ENCODE results near the gene ADAMTSL4. TPM values are rescaled to one million over a fixed set of nuclear protein-coding genes. Genes with fewer than 3 reads are reported as not detected.

Gene ADAMTSL4
- total and polyA plus RNA-seq, 2 donors (not counting 3 experiments of a cell fraction or from before 2014, with no cell fraction given), result 0.73 to 1.0 TPM

GRCh38 chr1:150578272-150579109, 29.3 kb downstream of the ADAMTSL4 start:
- Histone ChIP-seq H3K27ac (ENCODE audit: insufficient read depth, low read depth, low read length) (peak overlapping the region; percentile 94), H3K9me3 (replicated peaks; ENCODE audit: control insufficient read depth, insufficient read depth, low read length) (no peaks in the 10 kb centered on the region), H3K27me3 (ENCODE audit: control insufficient read depth in 2 of 2, insufficient read depth in 2 of 2, low read length in 2 of 2) (no peaks in the 10 kb centered on the region), H3K4me1 (ENCODE audit: control insufficient read depth, extremely low read depth, insufficient read depth, low read length) (peaks cover 30% of the 10 kb centered on the region), H4K20me1 (replicated peaks; ENCODE audit: control insufficient read depth, extremely low read depth, insufficient read depth, low read length) (peaks cover 36% of the 10 kb centered on the region), H3K4me2 (ENCODE audit: insufficient read depth, low read length) (peak overlapping the region; percentile 87), H3K9ac (replicated peaks; ENCODE audit: extremely low read depth, insufficient read depth, low read length) (peak overlapping the region; percentile 97), H3K9me1 (replicated peaks; ENCODE audit: control insufficient read depth, extremely low read depth, insufficient read depth, low read length) (no peaks in the 10 kb centered on the region), H2AFZ (ENCODE audit: low read depth, low read length) (no peak overlapping the region), H3K36me3 (ENCODE audit: control insufficient read depth in 2 of 2, extremely low read depth in 1 of 2, insufficient read depth in 2 of 2, low read length in 2 of 2) (peaks cover 8 to 35% of the 10 kb centered on the region in 2 experiments), H3K79me2 (ENCODE audit: control insufficient read depth, insufficient read depth, low read length) (peaks cover 63% of the 10 kb centered on the region), H3K4me3 (replicated peaks in 1 of 3; ENCODE audit: insufficient read depth in 1 of 3, low read depth in 1 of 3, low read length in 3 of 3) (peak overlapping the region; percentile 91 to 99 (median 92))
- intact Hi-C loops (cut with micrococcal nuclease), result loop anchor here (1.0 to 5.0 kb wide), 7 partner anchors 17 to 234 kb away; partner anchors contain the start of genes ENSA and GOLPH3L
- DNase-seq (ENCODE audit: low read depth, low spot score) (peak; percentile 91), FAIRE-seq (peak; percentile 93)
- dilution Hi-C loops (cut with MboI; ENCODE audit: extremely low pct_ligation_motif_present, low sequenced_read_pairs), result loop anchor here (10.0 kb wide), 1 partner anchor 86 kb away; no protein-coding TSS in a partner anchor
- ChIA-PET CTCF (interaction anchor here (0.6 to 13.4 kb wide), 12 partner anchors 8 to 235 kb away, joined by 3 to 184 read pairs (median 8); no protein-coding TSS in a partner anchor), POLR2A (interaction anchor here (1.0 to 3.0 kb wide), 10 partner anchors 10 to 50 kb away, joined by 3 to 43 read pairs (median 10); partner anchors contain the start of gene ENSA)
- TF ChIP-seq FOS (IDR thresholded peaks at IDR 0.05; ENCODE audit: borderline replicate concordance, insufficient read depth, low read length) (peak; percentile 93), POLR2AphosphoS5 (IDR thresholded peaks at IDR 0.05; ENCODE audit: insufficient read depth, low read depth, low read length) (peak; percentile 87), MAX (IDR thresholded peaks at IDR 0.05; ENCODE audit: insufficient read depth, insufficient read length) (no peak), POLR2A (IDR thresholded peaks at IDR 0.05; ENCODE audit: low read depth, low read length) (peak; percentile 79), JUN (IDR thresholded peaks at IDR 0.05; ENCODE audit: borderline replicate concordance, insufficient read depth, insufficient read length, low read depth) (peak; percentile 94), CTCF (IDR thresholded peaks at IDR 0.05; ENCODE audit: extremely low read depth in 1 of 2, insufficient read depth in 1 of 2, low read depth in 1 of 2, low read length in 2 of 2) (no peak), EZH2 (IDR thresholded peaks at IDR 0.05; ENCODE audit: borderline replicate concordance, low read depth, low read length, severe bottlenecking) (no peak), MYC (IDR thresholded peaks at IDR 0.05; ENCODE audit: low read depth, low read length) (no peak), GATA2 (IDR thresholded peaks at IDR 0.05; ENCODE audit: insufficient read depth, insufficient read length, low read depth, low read length) (no peak)
- BruUV-seq (replicated peaks), result TSS peak; percentile 28
